Measurements from ENCODE around the gene ATXN3.

- TF ChIP-seq CTCF (IDR thresholded peaks at IDR 0.05) = no peak
- TF ChIP-seq POLR2A (IDR thresholded peaks at IDR 0.05) = no peak
Measured at GRCh38 chr14:92049781-92050180, 56.6 kb downstream of the ATXN3 start.
